HCT116 (cell line): Measurements from ENCODE around the gene FCRL3. TPM values are rescaled to one million over a fixed set of nuclear protein-coding genes. Genes with fewer than 3 reads are reported as not detected.

Experiments
- ATAC-seq: fragments of 200-7000 bp; cut with Tn5 transposase; 2 replicates; pipeline ENCODE4 v1.9.1; 2020; ENCODE audit warnings: mild to moderate bottlenecking, moderate library complexity
- BruUV-seq: library from RNA; stranded (reverse); fragments of 400-500 nt; replicated peaks from 2 replicates; lab custom pipeline; 2021; lab: Mats Ljungman, UMichigan
- CTCF ChIA-PET: fragments of 300-600 bp; sonication (Branson Sonifier 250); formaldehyde crosslinking; loops from one replicate; lab custom pipeline; 2021; ENCODE audit warnings: antibody characterized with exemption; lab: Charles Lee
- POLR2A ChIA-PET: fragments of 300-600, 350-600 bp; sonication (Branson Sonifier 250); formaldehyde crosslinking; loops from one replicate; lab custom pipeline; 2021; ENCODE audit warnings: antibody characterized with exemption; lab: Charles Lee
- RAD21 ChIA-PET, 2 experiments: fragments of 300-600 bp; sonication (Branson Sonifier 250); formaldehyde crosslinking; loops; one replicate each; lab custom pipeline; 2023; ENCODE audit warnings: low total read pairs in 2 of 2; ENCODE audit not compliant: uncharacterized antibody in 2 of 2, unreplicated experiment in 2 of 2, low non-redundant PET in 1 of 2; lab: Charles Lee
- DNase-seq: peaks from one replicate; pipeline ENCODE4 v3.0.0-alpha.2; 2010; ENCODE audit warnings: low read depth, low spot score
- H2AFZ ChIP-seq: fragments of 200-600 bp; shearing (Covaris generic), sonication (generic); 2 replicates; pipeline ENCODE4 v1.6.1; 2017; ENCODE audit warnings: low read depth, mixed run types, mixed read lengths, antibody characterized with exemption, low read length; ENCODE audit not compliant: poor library complexity, severe bottlenecking
- H3K27ac ChIP-seq: 2 replicates; pipeline ENCODE4 v1.5.1; 2012; ENCODE audit warnings: low read depth, low read length
- H3K27me3 ChIP-seq: fragments of 200-600 bp; sonication (generic); 2 replicates; pipeline ENCODE4 v1.6.1; 2016; ENCODE audit warnings: mixed run types, low read length, mixed read lengths; ENCODE audit not compliant: insufficient read depth
- H3K36me3 ChIP-seq, 2 experiments: fragments of 200-500 bp in 1 of 2; fragments of 200-600 bp in 1 of 2; sonication (Bioruptor generic) in 1 of 2; sonication (generic) in 1 of 2; 2 replicates each; pipeline versions ENCODE4 v1.5.1 to v1.6.1; 2014 to 2016; ENCODE audit warnings: low read length in 2 of 2, inconsistent platforms in 1 of 2, mixed read lengths in 1 of 2, mixed run types in 1 of 2; ENCODE audit not compliant: insufficient read depth in 2 of 2, control insufficient read depth in 1 of 2
- H3K4me1 ChIP-seq, 2 experiments: fragments of 200-600 bp in 1 of 2; sonication (generic) in 1 of 2; 2 replicates each; pipeline versions ENCODE4 v1.5.1 to v1.6.1; 2012 to 2017; ENCODE audit warnings: low read length in 2 of 2, inconsistent platforms in 1 of 2, mild to moderate bottlenecking in 1 of 2, mixed read lengths in 1 of 2, mixed run types in 1 of 2, moderate library complexity in 1 of 2; ENCODE audit not compliant: insufficient read depth in 2 of 2, control insufficient read depth in 1 of 2
- H3K4me2 ChIP-seq: fragments of 200-600 bp; sonication (generic); 2 replicates; pipeline ENCODE4 v1.6.1; 2017; ENCODE audit warnings: mixed run types, low read length, mixed read lengths
- H3K4me3 ChIP-seq, 2 experiments: fragments of 200-600 bp in 1 of 2; sonication (generic) in 1 of 2; replicated peaks in 1 of 2; 2 replicates each; pipeline ENCODE4 v1.5.1; 2011 to 2016; ENCODE audit warnings: low read length in 2 of 2, control low read depth in 1 of 2, low read depth in 1 of 2, mild to moderate bottlenecking in 1 of 2, mixed read lengths in 1 of 2, mixed run types in 1 of 2
- H3K79me2 ChIP-seq: fragments of 200-600 bp; sonication (generic); 2 replicates; pipeline ENCODE4 v1.6.1; 2017; ENCODE audit warnings: mild to moderate bottlenecking, mixed run types, low read length, moderate library complexity, mixed read lengths; ENCODE audit not compliant: insufficient read depth
- H3K9ac ChIP-seq: fragments of 200-600 bp; sonication (generic); 2 replicates; pipeline ENCODE4 v1.6.1; 2016; ENCODE audit warnings: low read length, mixed read lengths
- H3K9me2 ChIP-seq: fragments of 200-600 bp; sonication (generic), shearing (Covaris generic); 2 replicates; pipeline ENCODE4 v1.6.1; 2017; ENCODE audit warnings: mixed run types, mild to moderate bottlenecking, moderate library complexity; ENCODE audit not compliant: insufficient read depth
- H3K9me3 ChIP-seq, 2 experiments: fragments of 200-500 bp in 1 of 2; fragments of 200-600 bp in 1 of 2; sonication (Bioruptor generic) in 1 of 2; sonication (generic) in 1 of 2; 2 replicates each; pipeline ENCODE4 v1.6.1; 2014 to 2017; ENCODE audit warnings: low read length in 2 of 2, mixed read lengths in 2 of 2, inconsistent platforms in 1 of 2, low read depth in 1 of 2, mild to moderate bottlenecking in 1 of 2, mixed run types in 1 of 2, moderate library complexity in 1 of 2; ENCODE audit not compliant: control insufficient read depth in 1 of 2, insufficient read depth in 1 of 2
- H4K20me1 ChIP-seq: fragments of 200-600 bp; sonication (generic), shearing (Covaris generic); 2 replicates; pipeline ENCODE4 v1.6.1; 2017; ENCODE audit warnings: mixed run types, mild to moderate bottlenecking, moderate library complexity; ENCODE audit not compliant: insufficient read depth
- CBX3 ChIP-seq: IDR thresholded peaks from 2 replicates; pipeline ENCODE4 v1.6.1; 2012; ENCODE audit warnings: low read depth
- ELF1 ChIP-seq: IDR thresholded peaks from 2 replicates; pipeline ENCODE4 v1.6.1; 2012; ENCODE audit warnings: low read depth, borderline replicate concordance
- EZH2phosphoT487 ChIP-seq: fragments of 200-600 bp; IDR thresholded peaks from 2 replicates; pipeline ENCODE4 v1.6.1; 2018; ENCODE audit warnings: antibody characterized with exemption, borderline replicate concordance
- POLR2A ChIP-seq: IDR thresholded peaks from 2 replicates; pipeline ENCODE4 v1.7.0; 2011; ENCODE audit warnings: borderline replicate concordance; ENCODE audit not compliant: insufficient read depth, insufficient read length; ENCODE audit errors: extremely low read depth
- intact Hi-C: fragments of 100-400 bp; cut with micrococcal nuclease; formaldehyde crosslinking; loops from 2 replicates; pipeline ENCODE4 v1.10.0; 2022
- total RNA-seq: library from RNA; stranded (reverse); gene quantifications from one replicate; pipeline ENCODE4 v1.2.1, GENCODE V29; 2021; ENCODE audit not compliant: unreplicated experiment
- TF ChIP-seq, protein P1 (sequence below), 3 experiments: fragments of 200-600 bp in 1 of 3; sonication (generic) in 1 of 3; IDR thresholded peaks in 2 of 3; conservative IDR thresholded peaks in 1 of 3; 2 replicates each; pipeline ENCODE4 v1.5.1; 2012 to 2017; ENCODE audit warnings: low read depth in 2 of 3, low read length in 2 of 3, antibody characterized with exemption in 1 of 3, borderline replicate concordance in 1 of 3, control low read depth in 1 of 3, mild to moderate bottlenecking in 1 of 3, mixed read lengths in 1 of 3, mixed run types in 1 of 3, moderate library complexity in 1 of 3; ENCODE audit not compliant: insufficient read depth in 1 of 3
- TF ChIP-seq, protein P2 (sequence below): IDR thresholded peaks from 2 replicates; pipeline ENCODE4 v1.6.1; 2012

FCRL3 gene
- total RNA-seq, 1 experiment from 2014 or later: not detected

DNA sequence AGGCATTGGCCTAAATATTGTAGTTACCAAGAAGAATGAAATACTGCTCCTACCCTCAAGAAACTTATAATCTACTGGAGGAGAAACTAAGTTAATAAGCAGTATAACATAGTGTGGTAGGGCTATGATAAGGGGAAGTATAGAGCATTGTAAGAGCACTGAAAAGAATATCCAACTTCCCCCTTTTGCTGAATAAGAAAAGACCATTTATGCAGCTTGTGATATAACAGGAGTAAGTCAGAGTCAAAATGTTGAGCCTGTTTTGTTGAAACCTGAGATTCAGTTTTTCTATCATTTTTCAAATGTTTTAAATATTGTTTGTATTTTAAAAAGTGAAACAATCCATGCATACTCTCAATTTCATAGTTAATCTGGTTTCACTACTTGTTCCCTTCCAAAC, 54.4 kb downstream of the FCRL3 start:
- no TSS peak for BruUV-seq
- no peak for ATAC-seq

DNA sequence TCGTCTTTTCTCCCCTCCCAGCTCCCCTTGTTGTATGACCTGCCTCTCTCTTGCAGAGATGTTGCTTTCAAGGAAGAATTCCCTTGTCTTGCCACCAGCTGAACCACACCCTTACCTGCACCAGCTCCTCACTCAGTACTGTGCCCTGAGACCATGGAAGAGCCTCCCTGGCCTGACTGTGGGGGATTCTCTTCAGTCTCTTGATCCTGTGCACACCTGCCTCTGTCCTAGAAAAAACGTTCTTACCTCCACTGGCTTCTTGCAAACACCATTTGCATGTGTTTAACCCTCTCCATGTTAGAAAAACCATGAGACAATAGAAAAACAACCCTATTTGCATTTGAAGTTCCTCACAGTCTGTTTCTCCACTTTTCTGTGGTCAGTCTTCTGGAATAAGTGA, 59.4 kb downstream of the FCRL3 start:
- peaks cover 47% of the 10 kb centered on the region for H3K27me3 ChIP-seq

More for the DNA sequence above, 54.4 kb downstream of the FCRL3 start:
- ChIA-PET CTCF (no interaction called here), POLR2A (no interaction called here), RAD21 (no interaction called here)
- no peaks in the 10 kb centered on the region; the same call in 1 of the 2 replicates for H4K20me1 ChIP-seq
- H3K9me2 ChIP-seq: no peaks in the 10 kb centered on the region
- DNase-seq: no peak
- no peaks in the 10 kb centered on the region for H3K9me3 ChIP-seq
- no peak overlapping the region for H3K27ac ChIP-seq
- H3K36me3 ChIP-seq: no peaks in the 10 kb centered on the region
- no peaks in the 10 kb centered on the region for H3K4me1 ChIP-seq
- no peak overlapping the region for H2AFZ ChIP-seq
- no peak overlapping the region for H3K4me2 ChIP-seq
- TF ChIP-seq, protein P1, sequence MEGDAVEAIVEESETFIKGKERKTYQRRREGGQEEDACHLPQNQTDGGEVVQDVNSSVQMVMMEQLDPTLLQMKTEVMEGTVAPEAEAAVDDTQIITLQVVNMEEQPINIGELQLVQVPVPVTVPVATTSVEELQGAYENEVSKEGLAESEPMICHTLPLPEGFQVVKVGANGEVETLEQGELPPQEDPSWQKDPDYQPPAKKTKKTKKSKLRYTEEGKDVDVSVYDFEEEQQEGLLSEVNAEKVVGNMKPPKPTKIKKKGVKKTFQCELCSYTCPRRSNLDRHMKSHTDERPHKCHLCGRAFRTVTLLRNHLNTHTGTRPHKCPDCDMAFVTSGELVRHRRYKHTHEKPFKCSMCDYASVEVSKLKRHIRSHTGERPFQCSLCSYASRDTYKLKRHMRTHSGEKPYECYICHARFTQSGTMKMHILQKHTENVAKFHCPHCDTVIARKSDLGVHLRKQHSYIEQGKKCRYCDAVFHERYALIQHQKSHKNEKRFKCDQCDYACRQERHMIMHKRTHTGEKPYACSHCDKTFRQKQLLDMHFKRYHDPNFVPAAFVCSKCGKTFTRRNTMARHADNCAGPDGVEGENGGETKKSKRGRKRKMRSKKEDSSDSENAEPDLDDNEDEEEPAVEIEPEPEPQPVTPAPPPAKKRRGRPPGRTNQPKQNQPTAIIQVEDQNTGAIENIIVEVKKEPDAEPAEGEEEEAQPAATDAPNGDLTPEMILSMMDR (IDR thresholded peaks at IDR 0.05 in 2 of 3, conservative IDR thresholded peaks at IDR 0.05 in 1 of 3; ENCODE audit: borderline replicate concordance in 1 of 3, insufficient read depth in 1 of 3, low read depth in 2 of 3, low read length in 2 of 3): no peak
- TF ChIP-seq CBX3 (no peak), POLR2A (no peak)
- TF ChIP-seq, protein P2, sequence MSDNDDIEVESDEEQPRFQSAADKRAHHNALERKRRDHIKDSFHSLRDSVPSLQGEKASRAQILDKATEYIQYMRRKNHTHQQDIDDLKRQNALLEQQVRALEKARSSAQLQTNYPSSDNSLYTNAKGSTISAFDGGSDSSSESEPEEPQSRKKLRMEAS: no peak
- intact Hi-C loops: no loop called here
- peaks cover 48% of the 10 kb centered on the region for H3K27me3 ChIP-seq
- no peaks in the 10 kb centered on the region for H3K79me2 ChIP-seq
- H3K9ac ChIP-seq: no peak overlapping the region
- H3K4me3 ChIP-seq: no peak overlapping the region

More for the DNA sequence above, 59.4 kb downstream of the FCRL3 start:
- no peak for ATAC-seq
- ChIA-PET RAD21 (no interaction called here), CTCF (no interaction called here), POLR2A (no interaction called here)
- no peak for DNase-seq
- H3K9me2 ChIP-seq: no peaks in the 10 kb centered on the region
- no peak overlapping the region for H2AFZ ChIP-seq
- H3K27ac ChIP-seq: no peak overlapping the region
- no peak overlapping the region for H3K4me2 ChIP-seq
- H3K9ac ChIP-seq: no peak overlapping the region
- no peak overlapping the region for H3K4me3 ChIP-seq
- no peaks in the 10 kb centered on the region for H4K20me1 ChIP-seq
- H3K4me1 ChIP-seq: no peaks in the 10 kb centered on the region
- no peaks in the 10 kb centered on the region for H3K36me3 ChIP-seq
- no peak for TF ChIP-seq EZH2phosphoT487
- no peak for TF ChIP-seq ELF1
- H3K9me3 ChIP-seq: no peaks in the 10 kb centered on the region
- H3K79me2 ChIP-seq: no peaks in the 10 kb centered on the region
- no TSS peak for BruUV-seq
- intact Hi-C loops: no loop called here
